HG02571 (cell line): ENCODE data around the gene FAM216A.
"Not testable (repeated sequence)": the region's sequence is repeated elsewhere in the genome, so short reads cannot be mapped to it uniquely, and the experiment has no call there.

Experiments
- ATAC-seq: cut with Tn5 transposase; IDR thresholded peaks from one replicate; pipeline ENCODE4 v1.9.1; 2021; ENCODE audit warnings: mild to moderate bottlenecking, moderate library complexity; ENCODE audit not compliant: unreplicated experiment

The FAM216A gene, protein sequence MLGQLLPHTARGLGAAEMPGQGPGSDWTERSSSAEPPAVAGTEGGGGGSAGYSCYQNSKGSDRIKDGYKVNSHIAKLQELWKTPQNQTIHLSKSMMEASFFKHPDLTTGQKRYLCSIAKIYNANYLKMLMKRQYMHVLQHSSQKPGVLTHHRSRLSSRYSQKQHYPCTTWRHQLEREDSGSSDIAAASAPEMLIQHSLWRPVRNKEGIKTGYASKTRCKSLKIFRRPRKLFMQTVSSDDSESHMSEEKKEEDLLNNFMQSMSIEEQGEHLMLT

DNA sequence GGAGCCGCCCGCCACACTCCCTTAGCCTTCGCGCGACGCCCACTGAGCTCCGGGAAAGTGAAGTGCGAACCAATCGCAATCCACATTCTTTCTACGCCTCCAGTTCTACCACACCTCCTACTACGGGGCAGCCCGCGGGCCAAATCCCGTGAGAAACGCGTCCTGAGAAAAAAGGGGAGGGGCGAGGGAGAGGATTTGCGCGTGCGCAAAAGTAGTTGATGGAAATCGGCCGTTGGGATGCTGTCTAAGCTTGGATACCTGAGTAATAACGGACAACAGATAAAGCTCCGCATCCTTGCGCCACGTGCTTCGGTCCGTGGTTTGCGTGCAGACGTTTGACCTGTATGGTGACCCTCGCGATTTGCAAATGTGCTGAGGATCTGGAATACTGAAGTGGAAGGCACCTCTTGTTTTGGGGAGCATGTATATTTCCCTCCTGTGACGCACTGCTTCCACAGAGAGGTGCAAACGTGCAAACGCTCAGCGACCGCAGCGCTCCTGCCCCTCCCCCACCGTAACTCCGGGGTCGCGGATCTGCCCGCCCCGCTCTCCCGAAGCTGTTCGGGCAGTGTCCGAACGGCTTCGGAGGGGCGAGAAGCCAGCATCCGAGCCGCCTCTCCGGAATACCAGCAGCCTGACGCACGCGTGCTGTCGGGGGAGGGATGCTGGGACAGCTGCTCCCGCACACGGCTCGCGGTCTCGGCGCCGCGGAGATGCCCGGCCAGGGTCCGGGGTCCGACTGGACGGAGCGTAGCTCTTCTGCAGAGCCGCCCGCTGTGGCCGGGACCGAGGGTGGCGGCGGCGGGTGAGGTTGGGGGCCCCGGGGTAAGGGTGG, at the start of gene FAM216A, which contains the start of gene GPN3:
Gene FAM216A (plus strand): TSS at position 632 of the 835 bp plus-strand sequence. CDS start 31 bp downstream, at position 663.
Gene GPN3 (minus strand): TSS at position 44 of the 835 bp plus-strand sequence. CDS start 54 bp downstream, outside the sequence.
- ATAC-seq: peak; percentile 77

DNA sequence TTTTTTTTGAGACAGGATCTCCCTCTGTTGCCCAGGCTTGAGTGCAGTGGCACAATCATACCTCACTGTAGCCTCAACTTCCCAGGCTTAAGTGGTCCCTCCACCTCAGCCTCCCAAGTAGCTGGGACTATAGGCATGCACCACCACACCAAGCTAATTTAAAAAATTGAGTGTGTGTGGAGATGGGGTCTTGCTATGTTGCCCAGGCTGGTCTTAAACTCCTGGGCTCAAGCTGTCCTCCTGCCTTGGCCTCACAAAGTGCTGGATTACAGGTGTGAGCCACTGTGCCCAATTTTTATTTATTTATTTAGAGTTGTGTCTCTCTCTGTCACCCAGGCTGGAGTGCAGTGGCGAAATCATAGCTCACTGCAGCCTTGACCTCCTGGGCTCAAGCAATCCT, 48.0 kb upstream of the FAM216A start:
- not testable (repeated sequence) for ATAC-seq

DNA sequence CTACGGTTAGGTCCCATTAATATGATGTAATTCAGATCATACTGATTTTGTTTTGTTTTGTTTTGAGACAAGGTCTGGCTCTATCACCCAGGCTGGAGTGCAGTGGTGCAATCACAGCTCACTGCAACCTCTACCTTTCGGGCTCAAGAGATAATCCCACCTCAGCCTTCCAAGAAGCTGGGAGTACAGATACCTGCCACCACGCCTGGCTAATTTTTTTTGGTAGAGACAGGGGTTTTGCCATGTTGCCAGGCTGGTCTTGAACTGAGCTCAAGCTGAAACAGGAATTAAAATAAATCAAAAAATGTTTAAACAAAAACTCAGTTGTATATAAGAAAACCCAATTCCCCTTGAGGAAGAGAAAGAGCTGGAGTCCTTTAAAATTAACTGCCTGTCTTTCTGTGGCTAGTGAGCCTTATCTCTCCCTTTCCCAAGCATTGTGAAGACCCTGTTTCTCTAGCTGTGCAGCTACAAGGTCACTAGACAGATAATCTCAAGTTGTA, 47.4 kb upstream of the FAM216A start:
- ATAC-seq: no peak

DNA sequence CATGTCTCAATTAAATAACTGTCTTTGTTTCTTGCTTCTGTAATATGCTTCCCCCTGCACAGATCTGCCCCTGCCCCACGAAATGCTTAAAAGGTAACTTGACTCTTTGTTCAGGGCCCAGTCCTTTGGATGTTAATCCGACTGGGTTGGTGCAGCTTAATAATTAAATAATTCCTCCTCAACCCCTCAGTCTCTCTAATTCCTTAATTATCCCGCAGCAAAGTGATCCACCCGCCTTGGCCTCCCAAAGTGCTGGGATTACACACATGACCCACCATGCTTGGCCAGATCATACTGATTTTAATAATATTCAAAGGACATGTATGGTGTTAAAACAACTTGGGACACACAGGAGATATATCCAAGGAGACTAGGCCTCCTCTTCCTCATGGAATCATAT, 46.9 kb upstream of the FAM216A start:
- no peak for ATAC-seq

DNA sequence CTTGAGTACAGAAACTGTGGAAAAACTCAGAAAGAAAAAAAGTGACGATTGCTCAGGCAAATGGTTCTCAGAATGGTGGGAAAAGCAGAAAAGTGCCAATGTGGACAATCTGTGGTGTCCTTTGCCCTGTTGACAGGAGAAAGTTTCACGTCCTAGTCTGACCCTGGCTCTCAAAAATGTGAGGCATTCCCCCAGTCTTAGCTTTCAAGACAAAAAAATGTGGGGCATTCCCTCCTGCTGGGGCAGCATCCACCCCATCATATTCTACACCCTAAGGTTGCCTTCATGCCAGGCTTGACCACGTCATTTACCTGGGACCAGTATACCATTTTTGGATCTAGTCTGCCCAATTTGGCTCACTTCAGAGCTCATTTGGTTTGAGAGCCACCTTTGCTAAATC, 44.4 kb upstream of the FAM216A start:
- no peak for ATAC-seq

DNA sequence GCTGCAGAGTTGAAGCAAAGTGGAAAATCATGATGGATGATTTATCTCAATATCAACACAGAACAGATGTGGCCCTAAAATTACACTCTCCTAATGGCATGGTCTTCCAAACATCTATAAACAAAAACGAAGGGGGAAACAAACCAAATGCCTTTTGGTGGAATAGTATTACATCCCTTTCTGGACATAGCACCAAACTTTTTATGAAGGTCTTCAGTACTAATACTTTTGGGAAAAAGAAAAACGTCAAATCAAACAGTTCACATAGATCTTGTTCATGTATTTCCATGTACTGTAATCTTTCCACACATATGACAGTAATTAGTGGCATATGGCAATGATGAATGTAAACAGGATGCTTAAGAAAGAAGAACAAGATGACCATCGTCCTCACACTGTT, 42.2 kb upstream of the FAM216A start:
- ATAC-seq: no peak

DNA sequence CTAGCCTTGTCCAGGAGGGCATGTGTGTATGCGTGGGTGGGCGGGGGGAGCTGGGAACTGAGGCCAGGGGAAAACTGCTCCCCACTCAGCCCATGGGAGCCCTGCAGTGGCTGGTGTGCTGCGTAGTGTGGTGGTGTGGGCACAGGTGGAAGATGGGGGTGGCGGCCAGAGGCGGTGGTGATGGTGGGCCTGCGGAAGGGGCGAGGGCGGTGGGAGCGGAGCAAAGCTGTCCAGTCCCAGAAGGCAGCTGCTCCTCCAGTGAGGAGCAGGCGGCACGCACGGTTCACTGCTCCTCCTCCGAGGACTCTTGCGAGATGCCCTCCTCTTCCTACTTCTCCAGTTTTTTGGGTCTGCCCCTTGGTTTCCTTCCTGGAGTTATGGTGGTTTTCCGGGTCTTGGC, 39.0 kb upstream of the FAM216A start:
- not testable (repeated sequence) for ATAC-seq

DNA sequence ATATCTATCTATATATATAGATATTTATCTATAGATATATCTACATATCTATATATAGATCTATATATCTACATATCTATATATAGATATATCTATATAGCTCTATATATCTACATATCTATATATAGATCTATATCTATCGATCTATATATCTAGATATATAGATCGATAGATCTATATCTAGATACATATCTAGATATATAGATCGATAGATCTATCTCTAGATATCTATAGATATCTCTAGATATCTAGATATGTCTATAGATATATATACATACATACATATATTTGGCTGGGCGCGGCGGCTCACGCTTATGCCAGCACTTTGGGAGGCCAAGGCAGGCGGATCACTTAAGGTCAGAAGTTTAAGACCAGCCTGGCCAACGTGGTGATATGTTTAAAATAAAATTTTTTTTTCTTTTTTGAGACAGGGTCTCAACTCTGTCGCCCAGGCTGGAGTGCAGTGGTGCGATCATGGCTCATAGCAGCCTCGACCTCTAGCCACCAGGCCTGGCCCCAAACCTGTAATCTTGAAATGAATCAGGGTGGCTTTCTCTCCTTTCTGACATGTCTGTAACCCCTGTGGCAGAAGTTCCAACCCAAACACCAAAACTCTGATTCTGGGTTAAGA, 36.6 kb upstream of the FAM216A start:
- ATAC-seq: no peak

DNA sequence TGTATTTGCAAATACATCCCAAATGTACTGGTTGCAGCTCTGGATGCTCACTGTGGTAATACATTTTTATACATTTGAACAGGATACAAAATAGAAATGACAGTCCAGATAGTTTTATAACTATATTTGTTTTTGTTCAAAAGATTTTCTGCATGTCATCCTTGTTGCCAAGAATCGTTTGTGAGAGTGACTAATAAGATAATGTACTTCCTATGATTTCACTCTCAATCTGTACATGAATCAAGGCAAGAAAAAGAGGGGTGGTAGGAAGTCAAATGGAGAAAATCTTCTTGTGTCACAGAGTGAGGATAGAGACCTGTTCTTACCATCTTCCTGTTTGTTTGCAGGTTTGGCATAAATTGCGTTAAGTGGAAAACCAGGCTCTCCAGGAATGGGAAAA, 32.4 kb upstream of the FAM216A start:
- no peak for ATAC-seq

DNA sequence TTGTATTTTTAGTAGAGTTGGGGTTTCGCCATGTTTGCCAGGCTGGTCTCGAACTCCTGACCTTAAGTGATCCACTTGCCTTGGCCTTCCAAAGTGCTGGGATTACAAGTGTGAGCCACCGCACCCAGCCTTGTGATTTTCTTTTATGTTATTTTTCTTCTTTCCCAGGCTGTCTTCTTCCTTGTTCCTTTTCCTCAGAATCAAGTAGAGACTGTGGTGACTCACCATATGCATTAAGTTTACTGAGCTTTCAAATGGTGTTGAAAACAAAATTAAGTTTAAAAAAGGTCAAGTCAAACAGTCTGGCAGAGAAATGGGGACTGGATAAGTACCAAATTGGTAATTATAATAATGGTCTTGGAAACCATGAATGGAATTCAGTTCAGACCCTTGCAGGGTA, 24.2 kb upstream of the FAM216A start:
- ATAC-seq: no peak

DNA sequence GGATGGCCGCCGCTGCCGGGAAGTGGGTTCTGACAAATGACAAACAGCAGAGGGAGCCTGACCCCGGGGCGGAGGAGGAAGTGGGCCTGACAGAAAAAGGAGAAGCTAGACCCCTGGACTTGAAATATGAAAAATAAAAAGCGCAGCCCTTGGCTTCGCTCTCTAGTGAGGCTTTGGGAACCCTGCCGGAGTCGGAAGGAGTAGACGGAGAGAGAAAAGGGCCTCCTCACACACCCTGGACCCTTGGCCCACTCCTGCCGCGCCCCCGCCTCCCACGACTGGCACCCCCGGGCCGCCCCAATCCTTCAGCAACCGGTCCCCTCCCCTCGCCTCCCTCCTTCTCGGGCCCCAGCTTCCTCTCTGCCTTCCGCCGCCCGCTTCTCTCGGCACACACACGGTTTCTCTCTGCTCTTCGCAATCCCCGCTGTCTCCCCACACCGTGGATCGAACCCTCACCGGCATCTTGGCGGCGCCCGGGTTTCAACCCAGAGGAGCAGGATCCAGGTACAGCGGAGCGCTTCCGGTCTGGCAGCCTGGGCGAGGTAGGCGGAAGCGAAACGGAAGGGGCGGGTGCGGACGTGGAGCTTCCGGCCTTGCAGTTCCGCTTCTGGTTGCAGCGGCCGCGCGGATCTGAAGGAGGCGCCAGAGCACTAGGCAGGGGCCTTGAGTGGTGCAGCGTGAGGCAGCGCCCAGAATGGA, 18.7 kb upstream of the FAM216A start, which contains the start of gene ARPC3:
Gene ARPC3 (minus strand): TSS at position 539 of the 699 bp plus-strand sequence. CDS start 77 bp downstream, at position 462.
- ATAC-seq: peak; percentile 89

DNA sequence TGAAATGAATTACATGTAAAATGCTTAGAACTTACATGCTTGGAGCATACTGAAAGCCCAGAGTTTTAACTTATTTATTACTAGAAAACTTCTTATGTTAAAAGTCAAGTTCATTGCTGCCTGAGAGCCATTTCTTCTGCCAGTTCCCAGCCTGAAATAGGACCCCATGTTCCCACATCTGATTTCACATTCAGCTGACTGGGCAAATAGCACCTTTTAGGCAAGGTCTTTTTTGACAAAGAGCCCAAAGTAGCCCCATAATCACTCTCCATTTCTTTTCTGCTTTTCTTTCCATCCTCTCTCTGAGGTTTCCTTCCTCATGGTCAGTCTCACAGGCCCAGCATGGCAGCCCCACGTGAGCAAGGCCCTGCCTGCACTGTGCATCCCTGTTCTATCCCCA, 17.4 kb upstream of the FAM216A start:
- no peak for ATAC-seq

DNA sequence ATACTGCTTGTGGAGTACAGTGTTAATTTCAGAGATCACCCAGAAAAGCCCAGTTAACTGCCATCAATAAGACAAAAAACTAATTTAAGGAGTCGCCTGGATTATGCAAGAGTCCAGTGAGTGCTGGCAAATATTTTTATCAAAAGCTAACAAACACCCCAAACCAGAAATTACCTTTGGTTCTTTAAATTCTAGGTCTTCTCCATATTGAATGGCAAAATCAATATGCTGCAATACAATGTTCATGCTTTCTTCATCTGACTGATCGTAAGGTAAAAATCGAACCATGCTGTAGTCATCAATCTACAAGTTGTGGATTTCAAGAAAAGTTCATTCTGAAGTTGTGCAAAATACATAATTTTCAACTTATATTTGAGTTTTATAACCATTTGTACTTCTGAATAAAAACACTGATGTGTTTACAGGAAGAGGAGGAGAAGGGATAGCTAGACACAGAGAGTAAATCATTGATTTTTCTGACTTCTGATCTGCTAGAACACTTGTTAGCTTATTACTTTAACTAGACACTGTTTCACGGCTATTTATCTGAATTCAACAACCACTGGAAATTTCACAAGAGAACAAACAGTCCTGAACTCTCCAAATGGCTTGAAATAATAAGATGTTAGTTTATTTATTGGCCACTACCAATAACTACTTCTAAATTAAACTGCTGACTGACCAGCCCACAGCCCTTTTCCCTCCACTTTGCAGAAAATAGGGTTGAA, 14.9 kb upstream of the FAM216A start:
- no peak for ATAC-seq

DNA sequence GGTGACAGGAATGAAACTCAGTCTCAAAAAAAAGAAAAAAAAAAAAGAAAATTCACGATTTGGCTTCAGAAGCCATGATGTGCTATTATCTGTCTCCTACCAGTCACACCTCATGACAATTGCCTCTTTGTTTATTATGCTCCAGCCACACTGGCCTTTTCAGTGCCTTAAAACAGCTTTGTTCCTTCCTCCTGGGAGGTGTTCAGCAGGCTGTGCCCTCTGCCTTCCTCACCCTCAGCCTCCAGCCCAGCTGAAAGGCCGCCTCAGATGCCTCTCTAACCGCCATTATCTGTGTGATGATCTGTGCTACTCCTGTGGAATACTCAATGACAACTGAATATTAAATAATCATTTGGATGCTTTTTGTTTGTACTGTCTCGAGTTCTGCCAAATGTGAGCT, 9.9 kb upstream of the FAM216A start:
- no peak for ATAC-seq

DNA sequence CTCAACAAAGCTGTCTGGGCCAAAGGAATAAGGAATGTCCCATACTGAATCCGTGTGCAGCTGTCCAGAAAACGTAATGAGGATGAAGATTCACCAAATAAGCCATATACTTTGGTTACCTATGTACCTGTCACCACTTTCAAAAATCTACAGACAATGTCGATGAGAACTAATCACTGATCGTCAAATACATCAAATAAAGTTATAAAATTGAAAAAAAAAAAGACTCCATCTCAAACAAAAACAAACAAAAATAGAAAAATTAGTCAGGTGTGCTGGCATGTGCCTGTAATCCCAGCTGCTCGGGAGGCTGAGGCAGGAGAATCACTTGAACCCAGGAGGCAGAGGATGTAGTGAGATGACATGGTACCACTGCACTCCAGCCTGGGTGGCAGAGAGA, 7.5 kb upstream of the FAM216A start:
- not testable (repeated sequence) for ATAC-seq

DNA sequence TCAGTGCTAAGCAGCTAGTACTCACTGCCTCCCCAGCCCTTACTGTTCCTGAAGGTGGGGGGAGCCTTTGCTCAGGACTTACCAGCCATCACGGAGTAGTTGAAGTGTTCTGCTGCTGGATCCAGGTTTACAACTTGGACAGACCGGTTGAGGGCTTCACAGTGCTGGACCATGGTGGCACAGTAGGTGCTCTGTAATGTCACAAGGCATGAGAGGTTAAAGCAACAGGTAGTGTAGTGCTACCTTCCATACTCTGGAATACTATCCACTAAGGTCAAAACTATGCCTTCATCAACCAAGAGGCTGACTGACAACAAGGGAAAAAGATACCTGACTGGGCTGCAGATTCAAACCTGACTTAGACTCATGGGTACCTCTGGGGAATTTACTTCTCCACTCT, 3.6 kb upstream of the FAM216A start:
- ATAC-seq: no peak

DNA sequence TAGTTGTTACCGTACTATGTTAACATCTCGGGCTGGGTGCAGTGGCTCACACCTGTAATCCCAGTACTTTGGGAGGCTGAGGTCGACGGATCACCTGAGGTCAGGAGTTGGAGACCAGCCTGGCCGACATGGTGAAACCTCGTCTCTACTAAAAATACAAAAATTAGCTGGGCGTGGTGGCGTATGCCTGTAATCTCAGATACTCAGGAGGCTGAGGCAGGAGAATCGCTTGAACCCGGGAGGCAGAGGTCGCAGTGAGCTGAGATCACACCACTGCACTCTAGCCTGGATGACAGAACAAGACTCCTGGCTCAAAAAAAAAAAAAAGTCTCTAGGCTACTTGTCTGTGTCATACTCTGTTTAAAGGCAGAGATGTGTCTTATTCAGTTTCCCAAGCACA, 2.9 kb upstream of the FAM216A start:
- not testable (repeated sequence) for ATAC-seq

DNA sequence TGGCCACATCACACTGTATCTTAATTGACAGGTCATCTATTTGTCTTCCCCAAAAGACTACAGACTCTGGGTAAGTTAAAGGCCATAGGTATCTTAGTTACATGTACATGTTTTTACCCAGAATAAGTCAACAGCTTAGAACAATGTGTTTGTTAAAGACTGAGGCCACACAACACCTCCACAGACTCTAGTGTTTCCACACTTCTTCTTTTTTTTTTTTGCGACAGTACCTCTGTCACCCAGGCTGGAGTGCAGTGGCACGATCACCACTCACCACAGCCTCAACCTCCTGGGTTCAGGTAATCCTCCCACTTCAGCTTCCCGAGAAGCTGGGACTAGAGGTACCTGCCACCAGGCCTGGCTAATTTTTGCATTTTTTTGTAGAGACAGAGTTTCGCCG, 1.9 kb upstream of the FAM216A start:
- no peak for ATAC-seq

DNA sequence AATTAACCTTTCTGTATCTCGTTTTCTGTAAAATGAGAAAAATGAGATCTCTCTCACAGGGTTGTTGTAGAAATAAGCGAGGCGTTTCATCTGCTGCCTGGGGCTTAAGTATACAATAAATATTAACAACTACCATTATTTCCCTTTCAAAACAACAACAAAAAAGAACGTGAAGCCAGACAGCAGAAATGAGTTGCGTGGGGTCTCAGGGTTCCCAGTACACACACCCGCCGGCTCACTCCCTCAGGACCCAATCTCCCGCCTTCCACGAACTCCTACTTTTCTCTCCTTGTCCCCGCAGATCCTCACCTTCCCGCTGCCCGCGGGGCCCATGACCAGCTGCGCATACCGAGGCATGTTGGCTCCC, 815 bp upstream of the FAM216A start:
- ATAC-seq: no peak

DNA sequence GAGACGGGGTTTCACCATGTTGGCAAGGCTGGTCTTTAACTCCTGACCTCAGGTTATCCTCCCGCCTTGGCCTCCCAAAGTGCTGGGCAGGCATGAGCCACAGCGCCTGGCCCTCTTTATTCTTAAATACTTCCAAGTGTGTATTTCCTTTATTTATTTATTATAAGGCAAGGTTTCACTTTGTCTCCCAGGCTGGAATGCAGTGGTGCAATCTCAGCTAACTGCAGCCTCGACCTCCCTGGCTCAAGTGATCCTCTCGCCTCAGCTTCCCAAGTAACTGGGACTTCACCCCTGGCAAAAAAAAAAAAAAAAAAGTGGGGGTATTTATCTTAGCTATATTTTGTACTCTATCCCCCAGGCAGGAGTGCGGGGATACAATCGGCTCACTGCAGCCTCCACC, 6.8 kb downstream of the FAM216A start:
- ATAC-seq: no peak
